HTERT RPE-1 (cell line): ENCODE measurements around the gene EOLA1.
"Not testable (repeated sequence)": the region's sequence is repeated elsewhere in the genome, so short reads cannot be mapped to it uniquely, and the experiment has no call there.

Experiments used
- in situ Hi-C: fragments of 300-500 bp; cut with MboI; formaldehyde crosslinking; loops from 4 replicates; pipeline ENCODE4 v1.14.3; 2020; ENCODE audit warnings: low sequenced_read_pairs

Gene EOLA1

GRCh38 chrX:149541521-149542047 is 772 bp downstream of the EOLA1 start:
- in situ Hi-C loops: no loop called here

DNA sequence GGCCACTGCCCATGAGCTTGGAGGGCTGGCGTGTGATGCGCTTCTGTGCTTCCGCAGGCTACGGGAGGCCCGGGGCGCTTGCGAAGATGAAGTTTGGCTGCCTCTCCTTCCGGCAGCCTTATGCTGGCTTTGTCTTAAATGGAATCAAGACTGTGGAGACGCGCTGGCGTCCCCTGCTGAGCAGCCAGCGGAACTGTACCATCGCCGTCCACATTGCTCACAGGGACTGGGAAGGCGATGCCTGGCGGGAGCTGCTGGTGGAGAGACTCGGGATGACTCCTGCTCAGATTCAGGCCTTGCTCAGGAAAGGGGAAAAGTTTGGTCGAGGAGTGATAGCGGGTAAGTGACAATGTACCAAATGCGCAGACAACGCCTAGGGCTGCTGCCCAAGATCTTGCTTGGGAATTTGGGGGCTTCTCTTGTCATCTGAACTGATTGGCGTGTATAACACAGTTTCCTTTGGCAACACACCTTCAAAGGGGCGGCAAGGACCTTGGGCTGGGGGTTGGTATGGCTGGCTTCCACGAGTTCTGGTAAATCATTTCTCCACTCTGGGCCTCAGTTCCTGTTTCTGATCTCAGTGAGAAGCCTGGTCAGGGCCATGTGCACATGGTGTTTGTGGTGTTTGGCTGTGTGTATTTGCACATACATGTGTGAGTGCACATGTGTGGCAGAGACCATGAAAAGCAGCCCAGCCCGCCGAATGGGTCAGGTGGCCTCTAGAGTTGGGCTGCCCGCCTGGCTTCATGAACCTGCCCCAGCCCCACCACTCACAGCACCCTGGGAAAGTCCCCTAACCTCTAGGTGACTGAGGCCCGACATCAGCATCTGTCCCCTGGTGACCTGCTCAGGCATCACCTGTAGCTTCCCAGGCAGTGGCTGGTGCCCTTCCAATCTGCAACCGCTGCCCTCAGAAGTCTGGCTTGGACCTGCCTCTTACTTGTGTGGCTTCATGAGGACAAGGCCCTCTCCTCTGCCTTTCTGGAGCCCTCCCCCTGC is 5.0 kb downstream of the EOLA1 start:
- in situ Hi-C loops: not testable (repeated sequence)

DNA sequence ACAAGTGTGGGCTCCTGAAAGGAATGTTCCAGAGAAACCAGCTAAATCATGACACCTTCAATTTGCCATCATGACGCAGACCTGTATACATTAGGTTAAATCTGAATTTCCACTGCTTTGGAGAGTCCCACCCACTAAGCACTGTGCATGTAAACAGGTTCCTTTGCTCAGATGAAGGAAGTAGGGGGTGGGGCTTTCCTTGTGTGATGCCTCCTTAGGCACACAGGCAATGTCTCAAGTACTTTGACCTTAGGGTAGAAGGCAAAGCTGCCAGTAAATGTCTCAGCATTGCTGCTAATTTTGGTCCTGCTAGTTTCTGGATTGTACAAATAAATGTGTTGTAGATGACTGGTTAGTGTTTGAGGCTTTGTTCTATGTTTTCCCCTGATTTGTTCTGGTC is 6.2 kb downstream of the EOLA1 start:
- in situ Hi-C loops: not testable (repeated sequence)

GRCh38 chrX:149547782-149548181 is 7.0 kb downstream of the EOLA1 start:
- in situ Hi-C loops: not testable (repeated sequence)

DNA sequence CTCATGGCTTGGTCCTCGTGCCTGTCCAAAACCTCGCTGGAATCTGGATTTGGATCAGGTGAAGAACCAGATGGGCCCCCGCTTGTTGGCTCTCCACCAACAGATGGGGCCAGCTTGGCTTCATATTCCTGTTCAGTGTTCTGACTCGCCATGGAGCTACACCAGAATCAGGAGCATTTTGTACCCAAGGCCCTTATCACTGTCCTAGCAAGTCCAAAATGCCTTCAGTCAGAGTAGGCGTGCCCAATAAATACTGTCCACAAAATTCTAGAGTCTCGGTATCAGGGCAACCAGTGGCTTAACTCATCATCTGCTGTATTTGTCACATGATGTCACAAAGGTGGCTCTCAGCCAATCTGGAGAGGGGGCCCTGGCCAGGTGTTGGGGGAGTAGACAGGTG is 8.9 kb downstream of the EOLA1 start, which contains the start of gene HSFX3:
HSFX3 (minus strand) TSS at position 224 of the 400 bp plus-strand sequence; CDS start at position 152, 72 bp downstream.
- in situ Hi-C loops: not testable (repeated sequence)

DNA sequence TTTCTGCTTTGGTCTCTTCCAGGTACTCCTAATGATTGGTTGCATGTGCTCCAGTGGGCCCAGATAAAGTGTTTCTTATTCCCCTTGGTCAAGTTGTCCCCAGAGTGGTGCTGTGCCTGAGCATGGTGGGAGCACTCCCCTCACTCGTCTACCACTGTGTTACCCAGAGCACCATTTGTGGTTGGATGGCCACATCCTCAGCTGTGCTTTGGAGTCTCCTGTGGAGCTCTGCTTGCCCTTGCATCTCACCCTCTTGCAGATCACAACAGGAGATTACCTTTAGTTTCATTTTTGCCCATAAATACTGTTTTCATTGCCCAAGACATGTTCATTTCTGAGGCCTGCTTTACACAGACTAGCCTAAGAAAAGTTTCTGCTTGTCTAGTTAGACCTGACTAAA is 9.6 kb downstream of the EOLA1 start:
- in situ Hi-C loops: not testable (repeated sequence)

- in situ Hi-C loops: not testable (repeated sequence)
These were observed 10.6 kb downstream of the EOLA1 start for GRCh38 chrX:149551245-149551938.

DNA sequence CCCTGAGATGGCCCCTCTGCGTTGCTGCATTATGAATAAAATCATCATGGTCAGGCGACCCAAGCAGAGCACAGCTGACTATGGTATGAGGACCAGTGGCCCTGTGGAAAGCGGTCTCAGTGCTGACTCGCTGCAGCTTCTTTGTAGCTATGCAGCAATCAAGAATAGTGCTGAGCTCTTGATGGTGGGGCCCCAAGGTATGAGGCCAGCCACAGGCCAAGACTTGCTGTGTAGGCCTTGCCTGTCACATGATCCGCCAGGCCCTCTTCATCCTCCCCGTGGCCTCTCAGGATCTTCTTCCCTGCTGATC is 11.1 kb downstream of the EOLA1 start:
- in situ Hi-C loops: not testable (repeated sequence)

GRCh38 chrX:149555251-149555650 is 14.4 kb downstream of the EOLA1 start:
- in situ Hi-C loops: not testable (repeated sequence)

- in situ Hi-C loops: no loop called here
These were observed 22.5 kb downstream of the EOLA1 start for GRCh38 chrX:149563359-149563758.

DNA sequence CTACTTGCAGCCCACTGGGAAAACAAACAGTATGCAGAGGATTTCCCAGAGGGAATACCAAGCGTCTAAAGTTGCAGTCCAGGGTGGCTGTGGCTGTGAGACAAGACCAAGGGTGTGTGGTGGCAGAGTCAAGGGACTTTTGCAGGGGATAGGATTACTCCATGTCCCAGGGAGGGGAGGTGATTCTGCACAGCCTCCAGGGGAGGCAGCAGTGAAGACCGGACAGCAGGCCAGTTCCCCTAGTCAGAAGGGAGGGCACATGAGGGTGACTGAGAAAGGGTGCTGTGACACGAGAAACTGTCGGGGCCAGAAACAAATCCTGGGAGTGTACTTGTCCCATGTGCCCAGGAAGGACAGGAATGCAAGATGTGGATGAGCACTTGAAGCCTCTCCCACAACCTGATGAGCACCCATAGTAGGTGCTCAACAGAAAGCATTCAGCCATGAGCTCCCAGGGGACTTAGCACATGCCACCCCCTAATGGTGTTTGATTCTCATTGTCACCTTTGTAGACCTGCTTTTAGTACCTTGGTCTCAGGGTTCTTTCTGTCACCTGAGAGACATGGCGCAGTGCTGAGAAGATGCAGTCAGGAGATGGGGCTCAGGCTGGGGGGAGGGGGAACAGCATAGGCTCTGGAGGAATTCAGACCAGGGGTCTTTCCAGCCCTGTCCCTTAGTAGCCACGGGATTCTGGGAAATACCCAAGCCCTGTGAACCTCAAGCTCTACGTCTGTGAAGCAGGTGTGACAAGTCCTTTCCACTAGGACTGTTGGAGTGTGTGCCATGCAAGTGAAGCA is 27.0 kb downstream of the EOLA1 start:
- in situ Hi-C loops: no loop called here

DNA sequence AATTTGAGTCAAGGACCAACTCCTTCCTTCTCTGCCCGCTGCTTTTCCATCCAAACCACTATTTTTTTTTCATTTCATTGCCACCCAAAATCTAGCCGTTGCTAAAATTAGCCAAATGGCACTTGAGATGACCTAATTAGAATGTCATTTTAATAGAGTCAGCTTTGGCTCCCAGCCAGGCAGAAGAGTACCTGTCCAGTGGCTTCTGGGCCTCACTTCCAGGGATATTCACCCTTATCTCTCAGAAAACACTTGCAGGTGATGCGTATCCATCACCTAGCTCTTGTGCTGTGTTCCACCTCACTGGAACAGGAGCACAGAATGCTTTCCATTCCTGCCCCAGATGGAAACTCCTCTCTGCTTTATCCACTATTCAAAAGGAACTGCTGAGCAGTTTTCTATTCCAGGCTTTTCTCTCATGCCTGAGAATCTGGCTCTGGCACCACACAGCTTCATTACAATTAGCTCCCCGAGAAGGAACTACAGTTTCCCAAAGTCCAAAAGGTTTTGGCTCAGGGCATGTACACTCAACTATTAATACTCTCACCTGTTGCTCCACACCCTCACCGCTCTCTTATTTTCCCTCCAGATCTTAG is 28.0 kb downstream of the EOLA1 start:
- in situ Hi-C loops: no loop called here

GRCh38 chrX:149569770-149570169 is 29.0 kb downstream of the EOLA1 start:
- in situ Hi-C loops: no loop called here

DNA sequence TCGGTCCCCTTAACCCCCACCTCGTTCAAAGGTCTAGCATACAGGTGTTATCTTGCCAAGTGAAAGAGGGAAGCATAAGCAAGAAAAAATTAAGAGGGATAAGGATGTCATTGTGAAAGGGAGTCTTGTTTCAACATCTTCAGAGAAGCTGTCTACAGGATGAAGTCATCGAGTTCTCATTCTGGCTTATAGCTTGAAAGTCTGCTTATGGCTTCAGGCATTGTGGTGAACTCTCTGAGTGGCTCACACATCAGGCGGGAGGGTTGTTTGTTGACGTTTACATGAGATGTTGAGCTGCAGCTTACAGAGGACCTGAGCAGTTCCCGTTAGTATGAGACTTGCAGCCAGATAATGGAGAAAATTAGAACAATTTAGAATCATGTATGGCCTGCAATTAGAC is 29.9 kb downstream of the EOLA1 start:
- in situ Hi-C loops: no loop called here

DNA sequence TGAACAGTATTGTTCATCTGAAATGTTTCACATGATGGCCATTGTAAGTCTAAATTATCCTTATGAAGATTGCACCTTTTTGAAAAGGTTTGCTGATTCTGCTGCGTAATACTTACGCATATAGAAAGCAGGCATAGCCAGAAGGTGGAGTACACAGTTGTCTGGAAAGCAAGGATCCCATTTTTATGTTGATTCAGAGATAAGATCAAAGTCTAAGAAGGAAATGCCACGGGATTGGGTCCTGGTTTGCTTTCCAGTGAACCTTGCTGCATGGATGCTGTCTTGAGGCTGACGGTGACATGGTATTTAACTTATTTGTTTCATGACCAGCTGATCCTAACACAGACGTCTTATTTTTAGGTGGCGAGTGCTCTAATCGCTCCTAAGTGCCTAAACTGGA is 31.0 kb downstream of the EOLA1 start:
- in situ Hi-C loops: no loop called here

GRCh38 chrX:149572743-149573142 is 31.9 kb downstream of the EOLA1 start:
- in situ Hi-C loops: no loop called here

DNA sequence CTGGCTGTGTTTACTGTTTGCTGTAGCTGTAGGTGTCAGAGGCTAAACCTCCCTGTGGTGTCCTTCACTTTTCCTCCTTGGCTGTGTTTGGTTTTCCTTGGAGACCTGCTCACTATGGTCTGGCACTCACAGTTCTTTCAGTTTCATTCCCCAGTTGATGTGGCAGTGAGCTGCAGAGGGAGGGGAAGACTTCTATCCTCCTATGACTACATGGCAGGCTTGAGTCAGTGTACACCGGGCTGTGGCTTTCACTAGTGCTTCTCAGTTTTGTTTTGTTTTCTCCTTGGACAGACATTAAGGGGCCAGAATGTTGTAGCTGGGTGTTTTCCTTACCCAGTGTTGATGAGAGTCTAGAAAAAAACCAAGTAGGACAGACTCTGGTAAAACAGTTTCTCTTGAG is 32.6 kb downstream of the EOLA1 start:
- in situ Hi-C loops: not testable (repeated sequence)

GRCh38 chrX:149585631-149586030 is 44.8 kb downstream of the EOLA1 start:
- in situ Hi-C loops: not testable (repeated sequence)

DNA sequence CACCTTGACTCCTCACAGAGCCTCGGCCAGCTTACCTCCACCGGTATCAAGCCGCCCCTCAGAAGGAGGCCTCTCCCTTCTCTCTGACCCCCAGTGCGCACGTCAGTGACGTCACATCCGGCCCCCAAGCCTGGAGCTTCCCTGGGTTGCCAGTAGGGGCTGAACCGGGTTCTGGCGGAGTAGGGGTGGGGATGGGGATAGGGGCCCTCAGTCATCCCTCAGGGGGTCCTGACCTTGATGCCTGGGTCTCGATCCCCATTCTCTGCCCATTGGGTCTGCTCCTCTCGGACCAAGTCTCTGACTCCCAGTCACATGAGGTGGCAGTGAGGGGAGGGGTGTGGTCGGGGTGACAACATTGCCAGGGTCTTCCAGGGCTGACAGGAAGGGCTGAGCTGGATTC is 46.5 kb downstream of the EOLA1 start, which contains the start of gene MAGEA9B:
MAGEA9B (minus strand) TSS at position 101 of the 400 bp plus-strand sequence. CDS start 4,280 bp downstream, outside the sequence.
- in situ Hi-C loops: not testable (repeated sequence)

DNA sequence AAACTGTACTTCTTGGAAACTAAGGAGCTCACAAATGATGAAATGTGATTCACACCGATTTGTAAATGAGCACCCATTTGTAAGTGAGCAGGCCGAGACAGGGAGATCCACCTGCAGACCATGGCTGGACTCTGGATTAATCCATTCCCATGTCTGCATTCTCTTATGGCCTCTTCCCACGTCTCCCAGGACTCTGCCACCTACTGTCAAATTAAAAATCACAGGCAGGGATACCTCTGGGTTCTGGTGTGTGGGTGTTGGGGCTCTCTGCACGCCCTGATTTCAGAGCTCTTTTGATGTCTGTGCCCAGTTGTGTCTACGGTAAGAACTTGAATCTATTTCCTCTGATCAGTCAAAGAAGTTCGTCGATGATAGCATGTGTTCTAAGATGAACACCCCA is 50.2 kb downstream of the EOLA1 start:
- in situ Hi-C loops: not testable (repeated sequence)
